ENCODE results near the gene VPS37D.
A peak's percentile ranks its signal among the peaks of the same experiment; 100 is the strongest.

VPS37D gene

GRCh38 chr7:73679709-73680108 is 12.1 kb downstream of the VPS37D start:
- no peak for DNase-seq
- ChIA-PET POLR2A (interaction anchor here (0.7 kb wide), 1 partner anchor 38 kb away, joined by 3 read pairs; no protein-coding TSS in a partner anchor), CTCF (no interaction called here)
- 71% methylated on average over 2 of the region's 2 CpGs for WGBS (ENCODE audit: insufficient coverage)
- peaks cover 2 to 21% (median 10%) of the 10 kb centered on the region in 4 experiments for H3K36me3 ChIP-seq (ENCODE audit: control insufficient read depth in 4 of 4, insufficient read depth in 4 of 4, low read length in 3 of 4)
- peaks cover 5 to 26% (median 20%) of the 10 kb centered on the region in 4 experiments for H3K4me1 ChIP-seq (ENCODE audit: control extremely low read depth in 1 of 4, control insufficient read depth in 4 of 4, insufficient read depth in 4 of 4, low read length in 3 of 4)
- H3K27me3 ChIP-seq (replicated peaks in 2 of 5; ENCODE audit: control insufficient read depth in 4 of 5, insufficient read depth in 5 of 5, low read length in 4 of 5): peaks cover 0 to 7% (median 4%) of the 10 kb centered on the region in 5 experiments
- H3K4me3 ChIP-seq (ENCODE audit: control insufficient read depth in 1 of 7, extremely low read depth in 1 of 7, insufficient read depth in 4 of 7, low read depth in 2 of 7, low read length in 6 of 7): no peak overlapping the region
- H3K9me3 ChIP-seq (ENCODE audit: control extremely low read depth in 1 of 5, control insufficient read depth in 4 of 5, insufficient read depth in 2 of 5, low read depth in 1 of 5, low read length in 4 of 5): no peaks in the 10 kb centered on the region
- no peak overlapping the region for H3K27ac ChIP-seq (ENCODE audit: insufficient read depth in 1 of 2, low read depth in 1 of 2, low read length in 2 of 2, poor library complexity in 1 of 2, severe bottlenecking in 2 of 2)

DNA sequence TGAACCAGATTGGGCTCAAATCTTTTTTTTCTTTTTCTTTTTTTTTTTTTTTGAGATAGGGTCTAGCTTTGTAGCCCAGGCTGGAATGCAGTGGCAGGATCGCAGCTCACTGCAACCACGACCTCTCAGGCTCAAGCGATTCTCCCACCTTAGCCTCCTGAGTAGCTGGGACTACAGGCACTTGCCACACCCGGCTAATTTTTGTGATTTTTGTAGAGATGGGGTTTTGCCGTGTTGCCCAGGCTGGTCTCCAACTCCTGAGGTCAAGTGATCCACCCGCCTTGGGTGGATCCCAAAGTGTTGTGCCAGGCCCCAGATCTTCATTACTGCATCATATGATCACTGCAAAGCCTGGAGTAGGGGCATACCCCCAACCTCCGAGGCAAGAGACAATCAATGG is 12.9 kb downstream of the VPS37D start:
- H3K9me3 ChIP-seq (ENCODE audit: control extremely low read depth in 1 of 5, control insufficient read depth in 4 of 5, insufficient read depth in 2 of 5, low read depth in 1 of 5, low read length in 4 of 5): no peaks in the 10 kb centered on the region
- ChIA-PET CTCF (no interaction called here), POLR2A (no interaction called here)
- peaks cover 0 to 2% (median 0%) of the 10 kb centered on the region in 5 experiments for H3K27me3 ChIP-seq (replicated peaks in 2 of 5; ENCODE audit: control insufficient read depth in 4 of 5, insufficient read depth in 5 of 5, low read length in 4 of 5)
- no peak for DNase-seq
- peaks cover 5 to 26% (median 20%) of the 10 kb centered on the region in 4 experiments for H3K4me1 ChIP-seq (ENCODE audit: control extremely low read depth in 1 of 4, control insufficient read depth in 4 of 4, insufficient read depth in 4 of 4, low read length in 3 of 4)
- 100% methylated on average over 4 of the region's 7 CpGs for WGBS (ENCODE audit: insufficient coverage)
- H3K4me3 ChIP-seq (ENCODE audit: control insufficient read depth in 1 of 7, extremely low read depth in 1 of 7, insufficient read depth in 4 of 7, low read depth in 2 of 7, low read length in 6 of 7): no peak overlapping the region
- no peak overlapping the region for H3K27ac ChIP-seq (ENCODE audit: insufficient read depth in 1 of 2, low read depth in 1 of 2, low read length in 2 of 2, poor library complexity in 1 of 2, severe bottlenecking in 2 of 2)
- H3K36me3 ChIP-seq (ENCODE audit: control insufficient read depth in 4 of 4, insufficient read depth in 4 of 4, low read length in 3 of 4): peaks cover 2 to 21% (median 11%) of the 10 kb centered on the region in 4 experiments

- POLR2A ChIA-PET: no interaction called here
- CTCF ChIA-PET: no interaction called here
Measured at GRCh38 chr7:73681031-73681430, 13.4 kb downstream of the VPS37D start.

GRCh38 chr7:73682745-73683055 is 15.1 kb downstream of the VPS37D start:
- no peak for DNase-seq
- Histone ChIP-seq H3K4me1 (ENCODE audit: control extremely low read depth in 1 of 4, control insufficient read depth in 4 of 4, insufficient read depth in 4 of 4, low read length in 3 of 4) (peaks cover 5 to 26% (median 20%) of the 10 kb centered on the region in 4 experiments), H3K27me3 (replicated peaks in 2 of 5; ENCODE audit: control insufficient read depth in 4 of 5, insufficient read depth in 5 of 5, low read length in 4 of 5) (no peaks in the 10 kb centered on the region), H3K9me3 (ENCODE audit: control extremely low read depth in 1 of 5, control insufficient read depth in 4 of 5, insufficient read depth in 2 of 5, low read depth in 1 of 5, low read length in 4 of 5) (no peaks in the 10 kb centered on the region), H3K4me3 (ENCODE audit: control insufficient read depth in 1 of 7, extremely low read depth in 1 of 7, insufficient read depth in 4 of 7, low read depth in 2 of 7, low read length in 6 of 7) (peak overlapping the region; percentile 74 to 99 (median 97)), H3K27ac (ENCODE audit: insufficient read depth in 1 of 2, low read depth in 1 of 2, low read length in 2 of 2, poor library complexity in 1 of 2, severe bottlenecking in 2 of 2) (peak overlapping the region; percentile 40 to 88), H3K36me3 (ENCODE audit: control insufficient read depth in 4 of 4, insufficient read depth in 4 of 4, low read length in 3 of 4) (peaks cover 2 to 34% (median 22%) of the 10 kb centered on the region in 4 experiments)
- ChIA-PET POLR2A (no interaction called here), CTCF (no interaction called here)
- WGBS (ENCODE audit: insufficient coverage): 1% methylated on average over 31 of the region's 33 CpGs

More at GRCh38 chr7:73681031-73681430, 13.4 kb downstream of the VPS37D start:
- no peaks in the 10 kb centered on the region for H3K9me3 ChIP-seq (ENCODE audit: control extremely low read depth in 1 of 5, control insufficient read depth in 4 of 5, insufficient read depth in 2 of 5, low read depth in 1 of 5, low read length in 4 of 5)
- WGBS (ENCODE audit: insufficient coverage): 91% methylated on average over 7 of the region's 8 CpGs
- H3K4me3 ChIP-seq (ENCODE audit: control insufficient read depth in 1 of 7, extremely low read depth in 1 of 7, insufficient read depth in 4 of 7, low read depth in 2 of 7, low read length in 6 of 7): no peak overlapping the region
- no peak for DNase-seq
- no peaks in the 10 kb centered on the region for H3K27me3 ChIP-seq (replicated peaks in 2 of 5; ENCODE audit: control insufficient read depth in 4 of 5, insufficient read depth in 5 of 5, low read length in 4 of 5)
- H3K4me1 ChIP-seq (ENCODE audit: control extremely low read depth in 1 of 4, control insufficient read depth in 4 of 4, insufficient read depth in 4 of 4, low read length in 3 of 4): peaks cover 5 to 26% (median 20%) of the 10 kb centered on the region in 4 experiments
- H3K36me3 ChIP-seq (ENCODE audit: control insufficient read depth in 4 of 4, insufficient read depth in 4 of 4, low read length in 3 of 4): peaks cover 2 to 21% (median 12%) of the 10 kb centered on the region in 4 experiments
- no peak overlapping the region for H3K27ac ChIP-seq (ENCODE audit: insufficient read depth in 1 of 2, low read depth in 1 of 2, low read length in 2 of 2, poor library complexity in 1 of 2, severe bottlenecking in 2 of 2)

- CTCF ChIA-PET: no interaction called here
Measured at GRCh38 chr7:73683056-73683787, 15.6 kb downstream of the VPS37D start, which contains the start of the genes BUD23 and DNAJC30. Gene BUD23 (plus strand): TSS chr7:73683597. CDS start chr7:73683626, 29 bp downstream. Gene DNAJC30 (minus strand): TSS chr7:73683453. CDS start chr7:73683423, 30 bp downstream.

DNA sequence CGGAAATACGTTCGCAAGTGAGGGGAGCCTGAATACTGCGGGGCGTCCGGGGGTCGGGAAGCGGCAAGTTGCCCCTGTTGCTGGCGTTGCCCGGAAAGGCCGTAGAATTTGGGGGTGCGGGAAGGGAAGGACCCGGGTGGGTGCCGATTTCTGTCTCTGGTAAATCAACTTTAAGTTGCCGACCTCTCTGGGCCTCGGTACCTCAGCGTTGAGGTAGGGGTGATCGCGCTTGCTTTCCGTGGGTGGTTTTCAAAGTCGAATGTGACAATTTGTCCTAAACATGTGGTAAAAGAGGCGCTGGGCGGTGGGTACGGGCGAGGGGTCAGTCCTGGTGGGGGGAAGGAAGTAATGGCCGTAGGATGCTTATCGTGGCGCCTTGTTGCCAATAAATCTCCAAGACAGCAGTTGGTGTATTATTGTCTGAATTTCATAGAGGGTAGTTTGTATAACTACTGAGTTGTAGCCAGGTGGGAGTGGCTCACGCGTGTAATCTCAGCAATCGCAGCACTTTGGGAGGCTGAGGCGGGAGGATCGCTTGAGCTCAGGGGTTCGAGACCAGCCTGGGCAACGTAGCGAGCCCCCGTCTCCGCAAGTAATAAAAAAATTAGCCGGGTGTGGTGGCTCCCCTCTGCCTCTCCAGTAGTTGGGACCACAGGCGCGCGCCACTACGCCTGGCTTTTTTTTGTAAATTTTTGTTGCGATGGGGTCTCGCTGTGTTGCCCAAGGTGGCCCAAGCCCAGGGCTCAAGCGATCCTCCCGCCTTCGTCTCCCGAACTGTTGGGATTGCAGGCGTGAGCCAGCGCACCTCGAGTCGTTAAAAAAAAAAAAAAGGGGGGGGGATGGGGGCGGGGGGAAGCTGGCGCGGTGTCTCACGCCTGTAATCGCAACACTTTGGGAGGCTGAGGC is 16.4 kb downstream of the VPS37D start:
- H3K36me3 ChIP-seq (ENCODE audit: control insufficient read depth in 4 of 4, insufficient read depth in 4 of 4, low read length in 3 of 4): peaks cover 0 to 36% (median 21%) of the 10 kb centered on the region in 4 experiments
- H3K27ac ChIP-seq (ENCODE audit: insufficient read depth in 1 of 2, low read depth in 1 of 2, low read length in 2 of 2, poor library complexity in 1 of 2, severe bottlenecking in 2 of 2): peak overlapping the region; percentile 86 to 88
- H3K9me3 ChIP-seq (ENCODE audit: control extremely low read depth in 1 of 5, control insufficient read depth in 4 of 5, insufficient read depth in 2 of 5, low read depth in 1 of 5, low read length in 4 of 5): no peaks in the 10 kb centered on the region
- H3K27me3 ChIP-seq (replicated peaks in 2 of 5; ENCODE audit: control insufficient read depth in 4 of 5, insufficient read depth in 5 of 5, low read length in 4 of 5): no peaks in the 10 kb centered on the region
- WGBS (ENCODE audit: insufficient coverage): 24% methylated on average over 31 of the region's 58 CpGs
- CTCF ChIA-PET: interaction anchor here (1.0 to 1.1 kb wide), 2 partner anchors 13 to 17 kb away, joined by 3 to 5 read pairs; no protein-coding TSS in a partner anchor
- H3K4me1 ChIP-seq (ENCODE audit: control extremely low read depth in 1 of 4, control insufficient read depth in 4 of 4, insufficient read depth in 4 of 4, low read length in 3 of 4): peaks cover 5 to 26% (median 20%) of the 10 kb centered on the region in 4 experiments
- DNase-seq: no peak
- peak overlapping the region; percentile 92 to 99 (median 97) for H3K4me3 ChIP-seq (ENCODE audit: control insufficient read depth in 1 of 7, extremely low read depth in 1 of 7, insufficient read depth in 4 of 7, low read depth in 2 of 7, low read length in 6 of 7)
- POLR2A ChIA-PET: no interaction called here

More at GRCh38 chr7:73683056-73683787, 15.6 kb downstream of the VPS37D start, which contains the start of the genes BUD23 and DNAJC30:
- H3K4me3 ChIP-seq (ENCODE audit: control insufficient read depth in 1 of 7, extremely low read depth in 1 of 7, insufficient read depth in 4 of 7, low read depth in 2 of 7, low read length in 6 of 7): peak within 1 kb of the TSS; percentile 92 to 99 (median 97)
- H3K9me3 ChIP-seq (ENCODE audit: control extremely low read depth in 1 of 5, control insufficient read depth in 4 of 5, insufficient read depth in 2 of 5, low read depth in 1 of 5, low read length in 4 of 5): no peaks in the 10 kb centered on the region
- H3K4me1 ChIP-seq (ENCODE audit: control extremely low read depth in 1 of 4, control insufficient read depth in 4 of 4, insufficient read depth in 4 of 4, low read length in 3 of 4): peaks cover 5 to 26% (median 20%) of the 10 kb centered on the region in 4 experiments
- peak; percentile 95 to 98 (median 97) for DNase-seq
- H3K36me3 ChIP-seq (ENCODE audit: control insufficient read depth in 4 of 4, insufficient read depth in 4 of 4, low read length in 3 of 4): peaks cover 2 to 33% (median 20%) of the 10 kb centered on the region in 4 experiments
- H3K27ac ChIP-seq (ENCODE audit: insufficient read depth in 1 of 2, low read depth in 1 of 2, low read length in 2 of 2, poor library complexity in 1 of 2, severe bottlenecking in 2 of 2): peak within 1 kb of the TSS; percentile 86 to 88
- no peaks in the 10 kb centered on the region for H3K27me3 ChIP-seq (replicated peaks in 2 of 5; ENCODE audit: control insufficient read depth in 4 of 5, insufficient read depth in 5 of 5, low read length in 4 of 5)
- POLR2A ChIA-PET: no interaction called here
- under 1% methylated on average over 65 of the region's 68 CpGs for WGBS (ENCODE audit: insufficient coverage)

Measured in common myeloid progenitor, CD34-positive (primary cell).